ENCODE results near the gene KRTAP3-1. TPM values are rescaled to one million over a fixed set of nuclear protein-coding genes. Genes with fewer than 3 reads are reported as not detected.

Gene KRTAP3-1
- total RNA-seq, 4 donors from 2014 or later = not detected

DNA sequence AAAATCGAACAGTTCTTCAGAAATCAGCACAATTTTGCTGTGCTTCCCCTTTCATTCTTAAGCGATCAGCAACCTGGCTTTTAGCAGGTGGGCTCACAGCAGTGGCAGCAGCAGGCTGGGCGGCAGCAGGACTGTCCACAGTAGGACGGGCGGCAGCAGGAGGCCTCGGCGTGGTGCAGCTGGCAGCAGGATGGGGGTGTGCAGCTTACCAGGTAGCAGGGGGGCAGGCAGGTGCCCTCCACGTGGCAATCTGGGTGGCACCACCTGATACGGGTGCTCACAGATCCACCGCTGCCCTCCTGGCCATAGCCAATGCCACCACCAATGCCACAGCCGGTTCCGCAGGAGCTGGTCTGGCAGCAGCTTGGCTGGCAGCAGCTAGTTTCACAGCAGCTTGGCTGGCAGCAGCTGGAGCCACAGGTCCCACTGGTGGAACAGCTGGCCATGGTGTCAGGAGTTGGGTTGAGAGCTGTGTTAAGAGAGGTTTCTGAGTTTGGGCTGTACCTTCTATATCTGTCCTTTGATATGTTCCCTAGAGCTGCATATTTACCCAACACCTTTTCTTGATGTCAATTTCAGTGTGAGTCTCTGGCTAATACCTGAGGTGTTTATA, 20.8 kb upstream of the KRTAP3-1 start, which contains the start of gene KRTAP1-4:
Gene KRTAP1-4 (minus strand): TSS at position 563 of the 613 bp plus-strand sequence. CDS start 117 bp downstream, at position 446.
- Histone ChIP-seq H3K36me3 (no peaks in the 10 kb centered on the region), H3K4me3 (no peak within 1 kb of the TSS), H3K4me1 (peaks cover 0 to 21% (median 2%) of the 10 kb centered on the region in 3 donors), H3K27ac (no peak within 1 kb of the TSS), H3K27me3 (peaks cover 0 to 32% (median 0%) of the 10 kb centered on the region in 4 donors), H3K9me3 (no peaks in the 10 kb centered on the region)
- 81 to 94% methylated on average over 2 to 9 of the region's 12 CpGs for WGBS, 2 donors
- intact Hi-C loops (cut with DNase I) = no loop called here
- DNase-seq = no peak
- TF ChIP-seq POLR2A (IDR thresholded peaks at IDR 0.05) = no peak

DNA sequence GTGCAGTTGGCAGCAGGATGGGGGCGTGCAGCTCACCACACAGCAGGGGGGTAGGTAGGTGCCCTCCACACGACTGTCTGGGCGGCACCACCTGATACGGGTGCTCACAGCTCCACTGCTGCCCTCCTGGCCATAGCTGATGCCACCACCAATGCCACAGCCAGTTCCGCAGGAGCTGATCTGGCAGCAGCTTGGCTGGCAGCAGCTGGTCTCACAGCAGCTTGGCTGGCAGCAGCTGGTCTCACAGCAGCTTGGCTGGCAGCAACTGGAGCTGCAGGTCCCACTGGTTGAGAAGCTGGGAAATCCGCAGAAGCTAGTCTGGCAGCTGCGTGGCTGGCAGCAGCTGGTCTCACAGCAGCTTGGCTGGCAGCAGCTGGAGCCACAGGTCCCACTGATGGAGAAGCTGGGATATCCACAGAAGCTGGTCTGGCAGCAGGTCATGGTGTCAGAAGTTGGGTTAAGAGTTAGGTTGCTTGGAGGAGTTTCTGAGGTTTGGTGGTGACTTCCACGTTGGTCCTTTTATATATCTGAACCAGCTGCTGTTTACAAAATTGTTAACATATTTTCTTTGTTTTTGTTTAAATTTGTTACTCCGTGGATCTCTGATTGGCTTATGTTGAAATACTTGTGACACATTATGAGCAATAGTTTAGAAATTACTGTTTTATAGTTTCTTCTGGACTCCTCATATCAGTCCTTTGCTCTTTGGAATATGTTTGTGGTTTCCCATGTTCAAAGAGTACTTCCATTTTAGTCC, 18.0 kb upstream of the KRTAP3-1 start, which contains the start of gene KRTAP1-5:
Gene KRTAP1-5 (minus strand): TSS at position 494 of the 757 bp plus-strand sequence. CDS start 53 bp downstream, at position 441.
- intact Hi-C loops (cut with DNase I) = no loop called here
- Histone ChIP-seq H3K36me3 (no peaks in the 10 kb centered on the region), H3K4me1 (peaks cover 0 to 14% (median 0%) of the 10 kb centered on the region in 3 donors), H3K27ac (no peak within 1 kb of the TSS), H3K9me3 (no peaks in the 10 kb centered on the region), H3K4me3 (no peak within 1 kb of the TSS), H3K27me3 (peaks cover 0 to 32% (median 0%) of the 10 kb centered on the region in 4 donors)
- TF ChIP-seq POLR2A (IDR thresholded peaks at IDR 0.05) = no peak
- TF ChIP-seq, protein P1, sequence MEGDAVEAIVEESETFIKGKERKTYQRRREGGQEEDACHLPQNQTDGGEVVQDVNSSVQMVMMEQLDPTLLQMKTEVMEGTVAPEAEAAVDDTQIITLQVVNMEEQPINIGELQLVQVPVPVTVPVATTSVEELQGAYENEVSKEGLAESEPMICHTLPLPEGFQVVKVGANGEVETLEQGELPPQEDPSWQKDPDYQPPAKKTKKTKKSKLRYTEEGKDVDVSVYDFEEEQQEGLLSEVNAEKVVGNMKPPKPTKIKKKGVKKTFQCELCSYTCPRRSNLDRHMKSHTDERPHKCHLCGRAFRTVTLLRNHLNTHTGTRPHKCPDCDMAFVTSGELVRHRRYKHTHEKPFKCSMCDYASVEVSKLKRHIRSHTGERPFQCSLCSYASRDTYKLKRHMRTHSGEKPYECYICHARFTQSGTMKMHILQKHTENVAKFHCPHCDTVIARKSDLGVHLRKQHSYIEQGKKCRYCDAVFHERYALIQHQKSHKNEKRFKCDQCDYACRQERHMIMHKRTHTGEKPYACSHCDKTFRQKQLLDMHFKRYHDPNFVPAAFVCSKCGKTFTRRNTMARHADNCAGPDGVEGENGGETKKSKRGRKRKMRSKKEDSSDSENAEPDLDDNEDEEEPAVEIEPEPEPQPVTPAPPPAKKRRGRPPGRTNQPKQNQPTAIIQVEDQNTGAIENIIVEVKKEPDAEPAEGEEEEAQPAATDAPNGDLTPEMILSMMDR (IDR thresholded peaks at IDR 0.05) = no peak
- 28 to 44% methylated on average over 2 to 7 of the region's 9 CpGs for WGBS, 2 donors
- no peak for DNase-seq

DNA sequence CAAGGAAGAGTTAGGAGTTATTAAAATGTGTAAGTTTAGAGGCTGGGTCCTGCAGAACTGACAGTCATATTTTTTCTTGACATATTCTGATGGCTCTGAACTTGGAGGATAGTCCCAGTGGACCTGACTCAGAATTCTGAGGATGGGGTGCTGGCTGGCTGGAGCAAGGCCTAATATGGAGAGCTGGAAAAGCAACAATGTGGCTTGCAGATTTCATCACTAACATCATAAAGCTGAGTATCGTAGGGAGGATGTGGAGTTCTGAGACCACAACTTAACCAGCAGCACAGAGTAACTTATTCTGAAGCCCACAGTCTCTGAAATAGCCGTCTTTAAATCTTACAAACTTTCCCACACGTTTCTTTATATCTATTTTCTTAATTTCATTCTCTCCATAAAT, 15.8 kb upstream of the KRTAP3-1 start:
- TF ChIP-seq, protein P1 (IDR thresholded peaks at IDR 0.05) = no peak
- TF ChIP-seq POLR2A (IDR thresholded peaks at IDR 0.05) = no peak
- H3K9me3 ChIP-seq = no peaks in the 10 kb centered on the region
- WGBS, 2 donors = 83 to 93% methylated on average over 3 of the region's 3 CpGs
- DNase-seq = no peak
- peaks cover 0 to 25% (median 0%) of the 10 kb centered on the region in 4 donors for H3K27me3 ChIP-seq
- H3K4me3 ChIP-seq = no peak overlapping the region
- H3K27ac ChIP-seq = no peak overlapping the region
- no peaks in the 10 kb centered on the region for H3K36me3 ChIP-seq
- peaks cover 0 to 9% (median 0%) of the 10 kb centered on the region in 3 donors for H3K4me1 ChIP-seq
- intact Hi-C loops (cut with DNase I) = no loop called here

DNA sequence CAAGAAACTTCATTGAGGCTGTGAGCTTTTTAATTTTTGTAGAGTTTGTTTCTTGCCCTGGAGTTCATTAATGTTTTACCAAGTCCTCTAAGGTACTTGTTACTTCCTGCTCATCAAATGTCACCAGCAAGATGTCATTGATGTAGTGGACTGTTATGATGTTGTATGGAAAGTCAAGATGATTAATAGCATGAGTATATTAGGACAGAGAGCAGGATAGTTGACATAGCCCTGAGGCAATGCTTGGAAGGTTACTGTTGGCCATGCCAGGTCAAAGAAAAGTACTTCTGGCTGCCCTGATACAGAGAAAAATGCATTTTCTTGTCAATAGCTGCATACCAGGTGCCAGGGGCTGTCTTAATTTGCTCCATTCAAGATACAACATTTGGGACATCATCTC, 11.4 kb upstream of the KRTAP3-1 start:
- DNase-seq = no peak
- no peaks in the 10 kb centered on the region for H3K9me3 ChIP-seq
- intact Hi-C loops (cut with DNase I) = no loop called here
- H3K4me3 ChIP-seq = no peak overlapping the region
- TF ChIP-seq, protein P1 (IDR thresholded peaks at IDR 0.05) = no peak
- TF ChIP-seq POLR2A (IDR thresholded peaks at IDR 0.05) = no peak
- H3K27me3 ChIP-seq = peaks cover 0 to 15% (median 0%) of the 10 kb centered on the region in 4 donors
- peaks cover 0 to 22% (median 4%) of the 10 kb centered on the region in 3 donors for H3K4me1 ChIP-seq
- no peak overlapping the region for H3K27ac ChIP-seq
- H3K36me3 ChIP-seq = no peaks in the 10 kb centered on the region

DNA sequence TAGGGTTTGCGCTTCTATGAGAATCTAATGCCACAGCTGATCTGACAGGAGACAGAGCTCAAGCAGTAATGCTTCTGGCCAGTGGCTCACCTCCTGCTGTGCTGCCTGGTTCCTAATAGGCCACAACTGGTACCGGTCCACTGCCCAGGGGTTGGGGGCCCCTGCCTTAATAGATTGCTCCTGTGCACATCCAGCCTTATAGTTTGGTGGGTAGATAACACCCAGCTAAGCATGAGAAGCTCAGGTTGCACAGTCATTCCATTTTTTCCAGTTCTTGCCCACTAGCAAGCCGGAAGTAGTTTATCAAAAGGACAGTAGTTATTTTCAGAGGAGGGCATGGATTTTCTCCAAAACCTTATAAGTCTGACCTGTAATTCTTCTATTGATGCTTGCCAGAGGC, 10.5 kb upstream of the KRTAP3-1 start:
- Histone ChIP-seq H3K9me3 (no peaks in the 10 kb centered on the region), H3K36me3 (no peaks in the 10 kb centered on the region), H3K4me1 (peaks cover 0 to 22% (median 4%) of the 10 kb centered on the region in 3 donors), H3K27me3 (peaks cover 0 to 21% (median 0%) of the 10 kb centered on the region in 4 donors), H3K4me3 (no peak overlapping the region), H3K27ac (no peak overlapping the region)
- TF ChIP-seq POLR2A (IDR thresholded peaks at IDR 0.05) = no peak
- TF ChIP-seq, protein P1 (IDR thresholded peaks at IDR 0.05) = no peak
- DNase-seq = no peak
- WGBS, 2 donors = 86 to 100% methylated on average over 3 of the region's 3 CpGs
- intact Hi-C loops (cut with DNase I) = no loop called here
